Measurements from ENCODE around the gene PAWR. TPM values are rescaled to one million over a fixed set of nuclear protein-coding genes. Genes with fewer than 3 reads are reported as not detected.

Gene PAWR
- total RNA-seq, 1 donor from 2014 or later, result 69.2 TPM

GRCh38 chr12:79624378-79624777 lies 66.4 kb downstream of the PAWR start:
- no peak for FAIRE-seq
- DNase-seq (ENCODE audit: low read depth), result no peak
- Histone ChIP-seq H3K27me3 (ENCODE audit: control insufficient read depth, insufficient read depth, low read length) (no peaks in the 10 kb centered on the region), H3K36me3 (ENCODE audit: control insufficient read depth, insufficient read depth, low read length) (peaks cover 3% of the 10 kb centered on the region), H3K4me3 (ENCODE audit: low read depth, low read length) (no peak overlapping the region)
- no peak for TF ChIP-seq CTCF (IDR thresholded peaks at IDR 0.05; ENCODE audit: insufficient read depth, low read length, severe bottlenecking)

- peaks cover 8% of the 10 kb centered on the region for H3K36me3 ChIP-seq (ENCODE audit: control insufficient read depth, insufficient read depth, low read length)
- no peaks in the 10 kb centered on the region for H3K27me3 ChIP-seq (ENCODE audit: control insufficient read depth, insufficient read depth, low read length)
- H3K4me3 ChIP-seq (ENCODE audit: low read depth, low read length), result no peak overlapping the region
- TF ChIP-seq CTCF (IDR thresholded peaks at IDR 0.05; ENCODE audit: insufficient read depth, low read length, severe bottlenecking), result no peak
- FAIRE-seq (no peak), DNase-seq (ENCODE audit: low read depth) (no peak)
Measured at GRCh38 chr12:79619872-79620562, 70.7 kb downstream of the PAWR start.

GRCh38 chr12:79618848-79619404 lies 71.8 kb downstream of the PAWR start:
- TF ChIP-seq CTCF (IDR thresholded peaks at IDR 0.05; ENCODE audit: insufficient read depth, low read length, severe bottlenecking), result no peak
- no peak for FAIRE-seq

GRCh38 chr12:79617696-79618095 lies 73.1 kb downstream of the PAWR start:
- DNase-seq (ENCODE audit: low read depth) (no peak), FAIRE-seq (no peak)
- H3K4me3 ChIP-seq (ENCODE audit: low read depth, low read length), result no peak overlapping the region
- peaks cover 8% of the 10 kb centered on the region for H3K36me3 ChIP-seq (ENCODE audit: control insufficient read depth, insufficient read depth, low read length)
- no peaks in the 10 kb centered on the region for H3K27me3 ChIP-seq (ENCODE audit: control insufficient read depth, insufficient read depth, low read length)
- no peak for TF ChIP-seq CTCF (IDR thresholded peaks at IDR 0.05; ENCODE audit: insufficient read depth, low read length, severe bottlenecking)

More at GRCh38 chr12:79618848-79619404, 71.8 kb downstream of the PAWR start:
- no peaks in the 10 kb centered on the region for H3K27me3 ChIP-seq (ENCODE audit: control insufficient read depth, insufficient read depth, low read length)
- DNase-seq (ENCODE audit: low read depth), result peak; percentile 95
- H3K36me3 ChIP-seq (ENCODE audit: control insufficient read depth, insufficient read depth, low read length), result peaks cover 8% of the 10 kb centered on the region
- no peak overlapping the region for H3K4me3 ChIP-seq (ENCODE audit: low read depth, low read length)

GRCh38 chr12:79615596-79616560 lies 74.9 kb downstream of the PAWR start:
- no peak for TF ChIP-seq CTCF (IDR thresholded peaks at IDR 0.05; ENCODE audit: insufficient read depth, low read length, severe bottlenecking)
- FAIRE-seq (no peak), DNase-seq (ENCODE audit: low read depth) (peak; percentile 76)
- Histone ChIP-seq H3K36me3 (ENCODE audit: control insufficient read depth, insufficient read depth, low read length) (peaks cover 8% of the 10 kb centered on the region), H3K4me3 (ENCODE audit: low read depth, low read length) (no peak overlapping the region), H3K27me3 (ENCODE audit: control insufficient read depth, insufficient read depth, low read length) (no peaks in the 10 kb centered on the region)
